Activated CD4-positive, alpha-beta T cell treated with anti-CD3 and anti-CD28 coated beads for 4 hours (primary cell): ENCODE data around the gene GGA2.
"Not testable (repeated sequence)": the region's sequence is repeated elsewhere in the genome, so short reads cannot be mapped to it uniquely, and the experiment has no call there.

Source experiments
- DNase-seq, 2 donors: peaks; one replicate each; pipeline ENCODE4 v3.0.0-alpha.2; 2020

The GGA2 gene

DNA sequence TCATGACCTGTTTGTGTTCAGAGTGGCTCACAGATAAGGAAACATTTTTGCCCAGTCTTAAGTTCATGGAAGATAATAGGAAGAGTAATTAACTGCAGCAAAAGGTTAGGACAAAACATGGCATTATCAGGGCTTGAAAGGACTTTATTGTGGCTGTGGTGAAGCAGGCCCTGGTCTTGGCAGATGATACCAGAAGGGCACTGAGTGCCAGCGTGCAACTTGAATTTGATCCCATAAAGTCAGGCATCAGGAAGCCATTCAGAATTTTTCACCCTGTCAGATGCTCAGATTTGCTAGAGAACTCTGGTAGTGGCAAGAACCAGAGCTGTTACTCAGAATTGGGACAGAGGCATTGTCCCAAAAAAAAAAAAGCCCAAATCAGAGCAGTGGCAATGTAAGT, 46.1 kb downstream of the GGA2 start:
- no peak for DNase-seq

DNA sequence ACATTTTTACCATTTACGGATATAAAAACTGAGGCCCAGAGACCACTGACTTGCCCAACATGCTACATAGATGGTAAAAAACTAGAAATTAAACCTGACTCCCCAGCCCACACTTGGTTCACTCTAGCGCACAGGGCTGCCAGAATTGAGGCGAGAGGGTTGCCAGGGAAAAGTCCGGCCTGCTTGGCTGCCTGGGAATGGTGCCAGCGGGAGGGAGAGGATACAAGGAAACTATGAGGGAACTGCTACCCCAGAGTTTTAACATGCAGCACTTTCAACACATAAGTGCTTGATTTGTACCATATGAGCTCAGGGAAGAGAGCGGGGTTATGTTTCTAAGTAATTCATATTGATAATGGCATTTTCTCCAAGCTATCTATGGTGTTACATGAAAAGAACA, 47.3 kb downstream of the GGA2 start:
- DNase-seq: not testable (repeated sequence)

DNA sequence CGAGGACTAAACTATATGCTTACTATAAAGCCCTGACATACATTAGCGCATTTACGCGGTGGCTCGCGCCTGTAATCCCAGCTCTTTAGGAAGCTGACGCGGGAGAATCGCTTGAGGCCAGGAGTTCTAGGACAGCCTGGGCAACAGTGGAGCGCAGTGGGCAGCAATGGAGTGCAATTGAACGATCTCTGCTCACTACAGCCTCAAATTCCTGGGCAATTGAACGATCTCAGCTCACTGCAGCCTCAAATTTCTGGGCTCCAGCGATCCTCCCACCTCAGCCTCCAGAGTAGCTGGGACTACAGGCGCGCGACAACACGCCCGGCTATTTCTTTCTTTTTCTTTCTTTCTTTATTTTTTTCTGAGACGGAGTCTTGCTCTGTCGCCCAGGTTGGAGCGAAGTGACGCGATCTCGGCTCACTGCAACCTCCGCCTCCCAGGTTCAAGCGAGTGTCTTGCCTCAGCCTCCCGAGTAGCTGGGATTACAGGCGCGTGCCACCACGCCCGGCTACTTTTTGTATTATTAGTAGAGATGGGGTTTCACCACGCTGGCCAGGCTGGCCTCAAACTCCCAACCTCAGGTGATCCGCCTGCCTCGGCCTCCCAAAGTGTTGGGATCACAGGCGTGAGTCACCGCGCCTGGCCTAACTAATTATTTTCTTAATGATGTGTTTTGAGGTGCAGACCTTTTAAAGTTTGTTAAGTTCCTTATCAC, 56.8 kb downstream of the GGA2 start:
- DNase-seq: no peak

DNA sequence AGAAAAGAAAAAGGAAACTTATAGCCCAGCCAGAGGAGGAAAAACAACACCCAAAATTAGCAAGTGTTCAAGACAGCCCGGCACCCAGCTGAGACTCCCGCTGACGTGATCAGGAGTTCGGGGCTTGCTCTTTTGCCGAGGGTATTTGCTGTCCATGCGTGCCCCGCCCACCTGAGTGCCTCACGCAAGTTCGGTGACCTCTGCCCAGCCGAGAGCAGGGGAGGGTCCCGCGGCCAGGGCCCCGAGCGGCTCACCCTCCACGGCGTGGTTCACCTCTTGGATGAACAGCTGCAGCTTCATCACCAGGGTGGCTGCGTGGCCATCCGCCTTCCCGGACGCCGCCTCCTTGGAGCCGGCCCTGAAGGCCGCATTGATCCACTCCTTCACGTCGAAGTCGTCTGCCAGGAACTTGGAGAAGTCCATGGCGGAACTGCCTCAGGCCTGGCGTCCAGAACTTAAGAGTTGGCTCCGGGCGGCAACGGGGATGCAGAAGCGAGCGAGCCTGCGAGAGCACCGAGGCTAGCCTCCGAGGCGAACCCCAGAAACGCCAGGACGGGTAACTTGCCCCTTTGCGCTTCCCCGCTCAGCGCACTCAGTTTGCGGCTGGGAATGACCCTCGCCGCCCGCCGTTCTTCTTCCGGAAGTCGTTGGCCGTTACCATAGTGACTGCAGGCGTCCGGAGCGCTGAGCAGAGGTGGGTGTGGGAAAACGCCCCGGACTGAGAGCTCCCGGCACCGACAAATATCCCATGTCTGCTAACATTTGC, 57.5 kb downstream of the GGA2 start, which contains the start of gene COG7:
COG7 (minus strand) TSS at position 618 of the 766 bp plus-strand sequence; CDS start at position 423, 195 bp downstream.
- DNase-seq: peak; percentile 79 to 81

DNA sequence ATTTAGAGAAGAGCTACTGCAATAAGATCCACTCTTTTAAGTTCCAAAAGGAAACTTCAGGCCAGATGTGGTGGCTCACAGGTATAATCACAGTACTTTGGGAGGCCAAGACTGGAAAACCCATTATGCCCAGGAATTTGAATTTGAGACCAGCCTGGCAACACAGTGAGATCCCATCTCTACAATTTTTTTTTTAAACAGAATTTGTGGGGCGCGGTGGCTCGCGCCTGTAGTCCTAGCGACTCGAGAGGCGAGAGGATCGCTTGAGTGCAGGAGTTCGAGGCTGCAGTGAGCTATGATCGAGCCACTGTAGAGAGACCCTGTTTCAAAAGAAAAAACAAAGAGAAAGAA, 58.1 kb downstream of the GGA2 start:
- no peak for DNase-seq

DNA sequence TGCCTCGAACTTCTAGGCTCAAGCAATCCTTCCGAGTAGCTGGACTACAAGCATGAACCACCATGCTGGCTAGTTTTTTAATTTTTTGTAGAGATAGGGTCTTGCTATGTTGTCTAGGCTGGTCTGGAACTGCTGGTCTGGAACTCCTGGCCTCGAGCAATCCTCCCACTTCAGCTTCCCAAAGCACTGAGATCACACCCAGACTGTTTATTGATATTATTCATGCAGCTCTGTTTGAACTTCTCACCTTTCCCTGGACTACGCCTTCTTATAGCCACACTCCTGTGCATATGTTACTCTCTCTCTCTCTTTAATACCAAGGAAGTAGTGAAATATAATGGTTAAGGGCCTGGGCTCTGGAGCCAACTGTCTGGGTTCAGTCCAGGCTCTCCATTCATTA, 61.9 kb downstream of the GGA2 start:
- DNase-seq: no peak

- DNase-seq: not testable (repeated sequence)
These were observed 72.8 kb downstream of the GGA2 start for GRCh38 chr16:23437542-23437941.

GRCh38 chr16:23436951-23437350, 73.3 kb downstream of the GGA2 start:
- DNase-seq: no peak

- peak; percentile 44 to 61 for DNase-seq
These were observed 74.8 kb downstream of the GGA2 start for GRCh38 chr16:23435500-23435899.

DNA sequence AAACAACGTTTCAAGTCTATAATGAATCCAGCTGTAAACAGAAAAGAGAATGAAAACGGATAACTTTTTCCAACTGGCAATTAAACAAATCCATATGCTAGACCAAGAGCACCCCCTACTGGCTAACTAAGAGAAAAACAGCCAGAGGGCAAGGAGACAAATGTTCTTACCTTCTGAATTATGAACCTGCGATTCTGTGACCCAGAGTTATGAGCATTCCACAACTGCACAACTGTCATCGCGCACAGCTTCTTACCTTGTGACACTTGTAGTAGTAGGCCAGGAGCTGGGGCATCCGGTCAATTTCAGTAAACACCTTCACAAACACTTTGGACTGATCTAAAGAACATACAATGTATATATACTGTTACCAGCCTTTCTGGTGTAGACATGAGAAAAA, 75.9 kb downstream of the GGA2 start:
- peak; percentile 2 to 20 for DNase-seq

GRCh38 chr16:23433261-23433920, 76.9 kb downstream of the GGA2 start:
- no peak for DNase-seq

GRCh38 chr16:23432176-23433128, 77.8 kb downstream of the GGA2 start:
- DNase-seq: no peak

DNA sequence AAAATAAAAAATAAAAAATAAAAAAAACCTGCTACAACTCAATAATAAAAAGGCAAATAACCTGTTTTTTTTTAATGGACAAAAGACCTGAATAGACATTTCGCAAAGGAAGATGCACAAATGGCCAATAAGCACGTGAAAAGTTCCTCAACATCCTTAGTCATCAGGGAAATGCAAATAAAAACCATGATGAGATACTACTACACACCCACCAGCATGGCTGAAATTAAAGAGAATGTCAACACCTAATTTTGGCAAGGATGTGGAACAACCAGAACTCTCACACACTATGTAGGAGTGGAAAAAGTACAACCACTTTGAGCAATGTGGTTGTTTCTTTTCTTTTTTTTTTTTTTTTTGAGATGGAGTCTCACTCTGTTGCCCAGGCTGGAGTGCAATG, 81.9 kb downstream of the GGA2 start:
- no peak for DNase-seq

DNA sequence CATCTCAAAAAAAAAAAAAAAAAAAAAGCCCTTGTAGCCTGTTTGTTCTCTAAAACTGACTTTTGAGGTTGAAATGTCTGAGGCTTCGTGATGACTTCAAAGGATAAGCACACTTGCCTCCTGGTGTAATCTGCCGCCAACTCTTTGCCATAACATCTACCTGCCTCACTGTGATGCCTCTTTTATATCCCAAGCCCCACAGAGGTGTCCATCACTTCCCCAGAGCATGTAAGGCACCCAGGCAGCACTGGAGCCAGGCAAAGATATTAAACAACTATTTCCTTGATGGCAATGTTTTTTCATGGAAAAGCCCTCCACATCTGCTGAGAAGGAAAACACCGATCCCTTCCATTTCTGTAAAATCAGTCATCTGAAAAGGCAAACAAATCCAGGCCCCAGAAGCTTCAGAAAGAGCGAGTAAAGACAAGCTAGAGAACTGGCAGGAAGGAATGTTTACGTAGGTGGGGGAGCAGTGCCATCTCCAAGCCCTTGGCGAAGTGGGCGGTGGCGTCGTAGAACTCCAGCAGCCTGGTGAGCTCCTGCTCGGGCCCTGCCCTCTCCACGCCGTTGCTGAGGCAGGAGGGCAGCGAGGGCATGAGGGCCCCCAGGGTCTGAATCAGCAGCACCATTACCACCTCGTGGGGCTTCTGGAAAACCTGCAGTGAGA, 85.9 kb downstream of the GGA2 start:
- no peak for DNase-seq

DNA sequence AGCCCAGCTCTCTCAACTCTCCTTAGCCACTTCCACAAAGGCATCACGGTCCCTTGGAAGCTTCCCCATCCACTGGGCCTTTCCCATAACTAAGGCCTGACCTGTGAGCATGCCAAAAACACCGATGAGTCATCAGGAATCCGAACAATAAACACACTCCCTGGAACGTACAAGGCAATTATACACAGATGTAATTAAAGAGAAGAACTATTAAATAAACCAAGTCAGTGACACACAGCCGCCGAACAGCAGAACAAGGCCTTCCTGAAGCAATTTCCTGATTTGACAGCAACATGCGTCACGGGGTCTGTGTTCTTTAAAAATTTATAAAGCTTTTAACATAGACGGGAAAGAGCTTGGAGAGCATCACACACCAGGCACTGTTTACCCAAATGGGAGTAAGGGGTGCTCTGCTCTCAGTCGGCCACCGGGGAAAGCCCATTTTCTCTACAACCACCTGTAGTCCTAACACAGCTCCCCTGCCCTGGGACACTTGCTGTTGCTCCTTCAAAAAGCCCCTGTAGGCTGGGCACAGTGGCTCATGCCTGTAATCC, 86.7 kb downstream of the GGA2 start:
- DNase-seq: no peak

GRCh38 chr16:23420011-23420410, 90.3 kb downstream of the GGA2 start:
- DNase-seq: no peak

- DNase-seq: no peak
These were observed 93.5 kb downstream of the GGA2 start for GRCh38 chr16:23416816-23417215.

GRCh38 chr16:23414731-23415130, 95.6 kb downstream of the GGA2 start:
- DNase-seq: no peak
